AG04449 (cell line): ENCODE measurements around the gene SPTBN1.

Experiments
- CTCF ChIA-PET: fragments of 350-600 bp; formaldehyde crosslinking; extraction: SDS; loops from one replicate; lab custom pipeline; 2021; ENCODE audit warnings: antibody characterized with exemption; lab: Yijun Ruan, JAX
- POLR2A ChIA-PET: fragments of 400-600, 350-600 bp; formaldehyde crosslinking; extraction: SDS; loops from one replicate; lab custom pipeline; 2020; ENCODE audit warnings: antibody characterized with exemption, inconsistent platforms; lab: Yijun Ruan, JAX
- DNase-seq: peaks from one replicate; pipeline ENCODE4 v3.0.0-alpha.2; 2010; ENCODE audit warnings: low read depth, low spot score
- H3K4me3 ChIP-seq: 2 replicates; pipeline ENCODE4 v1.5.1; 2011; ENCODE audit warnings: low read depth, mild to moderate bottlenecking, control low read depth, low read length
- TF ChIP-seq, protein P1 (sequence below): IDR thresholded peaks from one replicate; pipeline ENCODE4 v1.5.1; 2011; ENCODE audit warnings: mild to moderate bottlenecking, moderate library complexity, low read length, control low read depth, inconsistent platforms; ENCODE audit not compliant: insufficient read depth; ENCODE audit errors: missing control alignments

Gene SPTBN1

DNA sequence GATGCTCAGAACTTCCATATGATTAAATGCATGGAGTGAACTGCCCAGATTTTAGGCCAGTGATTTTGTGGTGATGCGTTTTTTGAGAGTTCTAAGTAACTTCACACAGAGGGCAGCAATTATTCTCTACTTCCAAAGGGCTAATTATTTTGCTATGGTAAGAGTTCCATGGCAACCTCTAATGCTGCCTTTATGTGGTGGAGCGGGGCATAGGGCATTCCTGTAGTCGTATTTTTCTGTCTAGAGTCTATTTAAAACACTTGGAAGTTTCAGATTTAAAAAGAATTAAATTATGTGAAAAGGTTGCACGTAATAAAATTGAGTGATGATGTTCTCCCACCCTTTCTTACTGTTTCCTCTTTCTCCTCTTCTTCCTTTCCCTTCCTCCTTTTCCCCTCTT, 203.4 kb downstream of the SPTBN1 start:
- CTCF ChIA-PET, result interaction anchor here (1.1 to 2.2 kb wide), 2 partner anchors 9 to 45 kb away, joined by 3 to 8 read pairs; no protein-coding TSS in a partner anchor
- TF ChIP-seq, protein P1, sequence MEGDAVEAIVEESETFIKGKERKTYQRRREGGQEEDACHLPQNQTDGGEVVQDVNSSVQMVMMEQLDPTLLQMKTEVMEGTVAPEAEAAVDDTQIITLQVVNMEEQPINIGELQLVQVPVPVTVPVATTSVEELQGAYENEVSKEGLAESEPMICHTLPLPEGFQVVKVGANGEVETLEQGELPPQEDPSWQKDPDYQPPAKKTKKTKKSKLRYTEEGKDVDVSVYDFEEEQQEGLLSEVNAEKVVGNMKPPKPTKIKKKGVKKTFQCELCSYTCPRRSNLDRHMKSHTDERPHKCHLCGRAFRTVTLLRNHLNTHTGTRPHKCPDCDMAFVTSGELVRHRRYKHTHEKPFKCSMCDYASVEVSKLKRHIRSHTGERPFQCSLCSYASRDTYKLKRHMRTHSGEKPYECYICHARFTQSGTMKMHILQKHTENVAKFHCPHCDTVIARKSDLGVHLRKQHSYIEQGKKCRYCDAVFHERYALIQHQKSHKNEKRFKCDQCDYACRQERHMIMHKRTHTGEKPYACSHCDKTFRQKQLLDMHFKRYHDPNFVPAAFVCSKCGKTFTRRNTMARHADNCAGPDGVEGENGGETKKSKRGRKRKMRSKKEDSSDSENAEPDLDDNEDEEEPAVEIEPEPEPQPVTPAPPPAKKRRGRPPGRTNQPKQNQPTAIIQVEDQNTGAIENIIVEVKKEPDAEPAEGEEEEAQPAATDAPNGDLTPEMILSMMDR, result no peak
- no peak overlapping the region for H3K4me3 ChIP-seq
- POLR2A ChIA-PET, result no interaction called here
- no peak for DNase-seq

DNA sequence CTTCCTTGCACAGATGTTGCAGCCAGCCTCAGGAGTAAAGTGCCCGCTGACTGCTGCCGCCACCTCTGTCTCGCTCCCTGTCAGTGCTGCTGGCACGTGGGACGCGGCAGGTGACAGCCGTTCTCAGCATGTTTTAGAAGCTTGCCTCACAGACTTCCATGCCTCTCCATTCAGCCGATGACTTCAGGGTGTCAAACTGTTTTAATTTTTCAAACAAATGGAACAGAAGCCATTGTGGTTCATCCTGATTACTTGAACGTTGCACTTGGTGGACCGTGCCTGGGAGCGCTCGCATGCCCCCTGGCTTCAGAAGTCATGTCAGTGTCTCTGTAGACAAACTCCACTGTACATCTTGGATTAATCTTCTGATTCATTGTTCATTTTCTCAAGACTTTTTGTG, 204.6 kb downstream of the SPTBN1 start:
- CTCF ChIA-PET, result interaction anchor here (1.1 to 2.2 kb wide), 4 partner anchors 9 to 44 kb away, joined by 3 to 8 read pairs (median 4); no protein-coding TSS in a partner anchor
- TF ChIP-seq, protein P1, result no peak
- POLR2A ChIA-PET, result no interaction called here
- no peak for DNase-seq
- H3K4me3 ChIP-seq, result no peak overlapping the region

DNA sequence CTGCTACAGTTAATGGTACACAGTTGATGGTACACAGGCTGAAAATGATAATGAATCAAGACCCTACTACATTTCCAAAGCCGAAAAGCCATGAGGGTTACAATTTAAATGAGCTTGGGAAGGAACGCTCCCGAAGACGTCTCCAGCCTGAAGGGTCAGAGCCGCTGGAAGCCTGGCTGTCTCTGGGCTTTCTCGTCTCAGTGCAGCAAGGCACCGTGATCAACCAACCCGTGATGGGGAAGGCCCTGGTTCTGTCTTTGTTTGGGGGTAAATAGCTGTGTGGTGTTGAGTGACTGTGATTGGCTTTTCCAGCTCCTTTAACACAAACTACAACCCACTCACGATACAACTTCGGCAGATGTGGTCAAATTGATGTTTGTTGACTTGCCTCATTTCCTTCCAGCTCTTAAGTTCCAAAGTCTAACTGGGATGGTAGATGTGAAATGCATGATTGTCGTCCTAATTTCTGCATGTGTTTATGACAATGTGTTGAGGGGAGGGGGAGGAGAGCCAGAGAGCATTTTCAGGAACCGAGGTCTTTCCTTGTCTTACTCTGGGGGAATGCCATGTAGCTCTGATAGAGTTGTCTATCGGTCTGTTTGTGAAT, 207.4 kb downstream of the SPTBN1 start:
- ChIA-PET CTCF (interaction anchor here (1.2 to 4.2 kb wide), 4 partner anchors 7 to 556 kb away, joined by 5 to 27 read pairs (median 18); no protein-coding TSS in a partner anchor), POLR2A (no interaction called here)
- no peak for DNase-seq
- TF ChIP-seq, protein P1, result no peak
- H3K4me3 ChIP-seq, result no peak overlapping the region

DNA sequence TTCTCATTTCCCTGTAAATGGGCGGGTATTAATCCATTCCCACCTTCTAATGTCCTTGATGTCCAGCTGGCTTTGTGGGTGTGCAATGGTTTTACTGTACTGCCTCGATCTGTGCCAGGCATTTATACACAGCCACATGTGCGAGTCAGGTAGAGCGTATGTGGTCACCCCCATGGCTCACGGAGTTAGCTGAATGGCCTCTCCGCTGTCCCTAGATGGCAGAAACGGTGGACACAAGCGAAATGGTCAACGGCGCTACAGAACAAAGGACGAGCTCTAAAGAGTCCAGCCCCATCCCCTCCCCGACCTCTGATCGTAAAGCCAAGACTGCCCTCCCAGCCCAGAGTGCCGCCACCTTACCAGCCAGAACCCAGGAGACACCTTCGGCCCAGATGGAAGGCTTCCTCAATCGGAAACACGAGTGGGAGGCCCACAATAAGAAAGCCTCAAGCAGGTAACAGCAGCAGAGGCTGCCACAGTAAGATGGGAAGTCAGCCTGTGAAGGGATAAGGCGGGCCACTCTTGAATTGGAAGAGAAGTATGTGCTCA, 208.2 kb downstream of the SPTBN1 start:
- ChIA-PET CTCF (interaction anchor here (0.7 to 4.2 kb wide), 15 partner anchors 8 to 557 kb away, joined by 3 to 27 read pairs (median 9); no protein-coding TSS in a partner anchor), POLR2A (no interaction called here)
- no peak for DNase-seq
- H3K4me3 ChIP-seq, result no peak overlapping the region
- TF ChIP-seq, protein P1, result no peak

DNA sequence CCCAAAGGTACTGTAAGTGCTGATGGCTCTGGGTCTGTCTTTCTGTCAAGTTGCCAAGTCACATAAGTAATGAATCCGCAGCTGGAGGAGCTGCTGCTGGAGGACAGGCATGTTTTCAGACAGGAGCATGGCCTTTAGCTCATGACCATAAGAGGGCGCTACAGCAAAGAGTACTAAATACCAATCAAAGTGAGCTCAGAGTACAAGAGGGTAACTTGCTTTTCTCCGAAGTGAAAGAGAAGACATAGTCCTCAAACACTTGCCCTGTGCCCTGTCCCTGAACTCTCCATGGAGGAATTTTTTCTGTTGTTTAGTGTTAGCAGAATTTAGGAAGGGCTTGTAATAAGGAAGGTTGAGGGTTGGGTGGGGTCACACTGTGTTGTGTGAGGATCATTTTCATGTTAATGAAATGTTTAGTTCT, 209.3 kb downstream of the SPTBN1 start:
- POLR2A ChIA-PET, result interaction anchor here (1.0 to 1.5 kb wide), 2 partner anchors 11 to 92 kb away, joined by 3 to 4 read pairs; no protein-coding TSS in a partner anchor
- no peak for DNase-seq
- TF ChIP-seq, protein P1, result peak; percentile 45
- CTCF ChIA-PET, result interaction anchor here (0.7 to 4.2 kb wide), 20 partner anchors 9 to 558 kb away, joined by 3 to 27 read pairs (median 6); no protein-coding TSS in a partner anchor
- no peak overlapping the region for H3K4me3 ChIP-seq

DNA sequence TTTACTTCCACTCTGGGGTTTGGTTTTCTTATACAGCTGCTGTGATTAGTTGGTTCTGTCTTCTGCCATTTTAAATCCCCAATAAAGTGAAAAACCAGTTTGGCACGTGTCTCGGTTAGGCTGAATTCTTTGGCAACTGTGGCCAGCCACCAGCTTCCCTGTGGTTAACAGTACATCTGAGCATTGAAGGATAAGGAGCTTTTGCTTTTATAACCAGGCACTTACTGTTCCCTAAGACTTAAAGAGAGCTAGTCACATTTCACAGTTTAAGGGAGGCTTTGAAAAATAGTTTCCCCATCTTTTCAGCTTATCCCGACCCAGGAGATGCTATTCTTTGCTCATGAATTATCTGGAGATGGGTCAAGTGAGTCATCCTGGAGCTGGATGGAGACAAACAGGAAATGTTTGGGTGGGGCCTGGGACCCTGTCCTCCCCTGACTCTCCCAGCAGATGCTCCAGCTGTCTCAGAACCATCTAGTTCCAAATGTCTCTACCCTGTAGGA, 210.1 kb downstream of the SPTBN1 start:
- DNase-seq, result peak; percentile 40
- TF ChIP-seq, protein P1, result no peak
- H3K4me3 ChIP-seq, result no peak overlapping the region
- POLR2A ChIA-PET, result interaction anchor here (0.8 to 1.5 kb wide), 3 partner anchors 10 to 330 kb away, joined by 3 to 4 read pairs (median 3); no protein-coding TSS in a partner anchor
- CTCF ChIA-PET, result interaction anchor here (0.8 to 4.2 kb wide), 22 partner anchors 10 to 559 kb away, joined by 3 to 27 read pairs (median 6); no protein-coding TSS in a partner anchor
